Suppressor macrophage treated with lipopolysaccharide for 1 hour (primary cell): ENCODE measurements around the gene CNTN1.

ENCODE experiments used
- DNase-seq, 3 donors: peaks; one replicate each; pipeline ENCODE4 v3.0.0-alpha.2; 2020 to 2022

The CNTN1 gene

DNA sequence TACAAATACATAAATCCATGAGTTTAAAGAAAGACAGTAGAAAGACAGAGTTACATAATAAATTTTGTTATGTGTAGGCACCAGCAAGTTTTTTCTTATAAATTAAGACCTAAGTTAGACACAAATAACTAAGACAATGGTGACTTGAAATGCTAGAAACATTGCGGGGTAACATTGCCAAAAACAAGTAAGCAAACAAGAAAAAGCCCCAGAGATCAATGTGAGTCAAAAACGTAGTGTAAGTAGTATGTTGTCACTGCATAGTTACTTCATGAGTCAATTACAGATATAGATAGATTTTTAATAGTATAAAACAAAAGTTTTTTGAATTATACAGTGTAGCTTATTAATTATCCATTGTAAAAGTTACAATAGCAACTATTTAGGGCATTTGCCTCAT is 83.4 kb downstream of the CNTN1 start:
- DNase-seq = no peak

DNA sequence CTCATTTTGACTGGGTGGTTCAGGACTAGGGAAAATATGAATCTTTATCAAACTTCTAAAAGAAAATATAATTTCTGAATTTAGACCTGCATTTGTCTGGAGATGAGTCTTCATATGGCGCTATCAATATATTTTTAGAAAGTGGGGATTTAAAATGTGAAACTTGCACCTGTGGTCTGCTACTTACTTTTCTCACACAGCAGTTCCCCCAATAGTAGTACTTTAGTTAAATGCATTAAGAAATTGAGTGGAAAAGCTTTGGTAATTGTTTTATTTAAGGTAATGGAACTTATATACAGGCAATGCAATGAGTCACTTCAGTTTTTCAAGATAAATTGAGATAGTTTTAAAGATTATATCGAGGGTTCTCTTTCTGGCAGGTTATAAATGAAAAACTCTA is 91.9 kb downstream of the CNTN1 start:
- DNase-seq = no peak

DNA sequence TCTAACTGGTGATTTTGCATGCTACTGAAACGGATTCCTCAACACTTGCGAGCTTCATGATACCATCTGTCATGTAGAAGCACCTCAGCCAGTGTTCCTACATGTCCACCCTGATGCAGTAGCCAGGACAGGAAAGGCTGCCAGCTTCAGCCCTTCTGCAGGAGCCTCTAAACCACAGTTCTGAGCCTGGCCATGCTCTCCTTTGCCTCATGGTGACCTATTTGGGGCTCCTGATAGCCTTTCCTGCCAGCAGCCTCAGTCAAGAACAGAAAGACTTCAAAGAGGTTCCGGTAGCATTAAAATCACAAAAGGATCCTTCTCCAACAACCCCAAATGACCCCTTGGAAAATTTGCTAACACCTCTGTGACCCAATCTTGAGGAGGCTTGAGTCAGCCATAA is 96.0 kb downstream of the CNTN1 start:
- DNase-seq = no peak

DNA sequence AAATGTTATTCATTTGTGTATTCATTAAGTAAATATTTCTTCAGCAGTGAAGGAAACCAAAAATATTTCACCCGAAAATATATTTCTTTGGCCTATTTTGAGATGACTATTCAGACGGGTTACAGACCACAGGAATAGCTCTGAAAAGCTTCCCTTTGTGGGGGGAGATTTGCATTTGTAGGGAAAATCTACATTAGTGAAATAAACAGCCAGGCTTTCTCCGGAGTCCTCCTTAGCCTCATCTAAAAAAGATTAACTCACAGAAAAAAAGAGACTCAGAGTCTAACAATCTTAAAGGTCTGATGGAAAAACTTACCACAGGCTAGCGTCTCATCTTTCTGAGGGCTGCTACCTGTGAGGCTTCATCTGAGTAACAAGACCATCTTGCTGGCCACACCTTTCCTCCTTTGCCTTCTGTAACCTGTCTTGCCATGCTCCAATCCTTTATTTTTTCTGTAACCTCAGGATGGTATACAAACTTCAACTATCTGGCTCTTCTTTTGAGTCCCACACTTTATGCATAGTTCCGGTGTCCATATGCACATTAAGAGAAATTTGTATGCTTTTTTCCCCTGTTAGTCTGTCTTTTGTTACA is 100.7 kb downstream of the CNTN1 start:
- no peak for DNase-seq

DNA sequence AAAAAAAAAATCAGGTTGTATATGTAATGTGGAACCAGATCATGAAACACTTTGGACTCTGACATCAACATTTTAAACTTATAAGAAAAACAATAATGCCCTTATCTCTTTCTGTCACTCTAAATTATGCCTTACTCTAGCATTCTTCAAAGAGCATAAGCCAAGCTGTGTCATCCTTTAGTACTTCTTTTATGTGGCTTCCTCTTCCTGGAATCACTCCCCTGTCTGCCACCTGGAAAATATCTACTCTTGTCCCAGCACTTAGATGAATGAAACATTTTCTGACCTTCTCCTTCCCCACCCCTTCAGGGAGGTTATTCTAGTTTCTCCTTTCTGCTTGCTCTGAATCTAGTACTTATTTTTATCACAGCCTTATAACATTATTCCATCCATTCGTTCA is 101.2 kb downstream of the CNTN1 start:
- DNase-seq = no peak

DNA sequence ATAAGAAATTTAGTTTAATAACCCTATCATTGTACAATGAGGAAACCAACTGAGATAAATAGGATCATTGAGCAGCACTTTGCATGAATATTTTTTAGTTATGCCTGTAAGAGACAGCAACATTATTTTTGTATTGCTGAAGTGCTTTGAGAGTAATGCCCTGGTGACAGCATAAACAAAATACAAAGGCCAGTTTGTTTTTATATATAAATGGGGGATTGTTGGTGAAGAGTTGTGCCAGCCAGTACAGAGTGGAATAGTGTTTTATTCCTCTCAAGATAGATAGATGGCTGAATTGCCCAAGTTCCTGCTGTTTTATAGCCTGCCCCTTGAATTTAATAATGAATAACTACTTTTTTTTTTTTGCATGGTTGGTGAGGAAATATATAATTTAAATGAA is 101.8 kb downstream of the CNTN1 start:
- DNase-seq = no peak

DNA sequence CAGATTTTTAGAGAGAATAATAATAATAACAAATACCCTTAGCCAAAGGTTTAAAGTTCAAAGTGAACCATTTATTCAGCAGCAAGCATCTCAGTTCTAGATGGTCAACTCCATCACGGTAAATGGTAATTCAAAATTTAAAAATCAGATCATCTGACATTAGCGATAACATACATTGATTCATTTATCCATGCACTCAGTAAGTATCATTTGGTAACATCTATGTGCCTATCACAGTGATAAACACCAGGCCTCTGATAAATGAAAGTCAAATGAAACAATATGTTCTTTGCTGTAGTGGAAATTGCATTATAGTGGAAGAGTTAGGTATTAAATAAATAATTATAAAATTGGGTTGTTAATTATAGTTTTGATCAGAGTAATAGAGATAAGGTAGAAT is 108.8 kb downstream of the CNTN1 start:
- DNase-seq = no peak

DNA sequence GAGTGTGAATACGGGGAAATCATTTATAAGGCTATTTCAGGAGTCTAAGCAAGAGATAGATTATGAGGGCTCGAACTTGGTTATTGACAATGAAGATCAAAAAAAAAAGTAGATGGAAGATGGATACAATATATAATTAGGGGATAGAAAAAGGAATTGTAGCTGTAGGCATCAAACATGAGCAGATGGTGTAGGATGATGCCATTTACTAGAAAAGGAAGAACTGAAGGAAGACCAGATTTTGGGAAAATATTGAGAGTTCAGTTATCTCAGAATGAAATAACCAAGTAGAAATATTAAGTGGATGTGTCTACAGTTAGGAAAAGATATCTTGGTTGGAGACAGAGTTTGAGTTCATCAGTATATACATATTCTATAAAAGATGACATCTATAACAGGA is 109.6 kb downstream of the CNTN1 start:
- DNase-seq = no peak

DNA sequence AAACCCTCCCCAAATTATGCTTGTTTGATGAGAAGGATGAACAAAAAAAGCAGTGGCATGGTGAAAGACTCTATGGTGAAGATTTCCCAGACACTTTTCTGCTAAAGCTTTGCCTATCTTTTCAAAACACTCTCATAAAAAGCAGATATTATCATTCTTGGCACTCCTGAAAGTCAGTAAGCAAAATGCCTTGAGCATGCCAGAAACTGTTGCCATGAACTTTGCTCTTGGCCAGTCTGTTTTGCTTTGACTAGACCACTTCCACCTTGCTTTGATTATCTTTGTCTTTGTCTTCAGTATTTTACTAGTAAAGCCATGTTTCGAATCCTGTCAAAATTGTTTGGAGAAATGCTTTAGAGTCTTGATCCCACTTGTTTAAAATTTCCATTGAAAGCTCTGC is 110.4 kb downstream of the CNTN1 start:
- no peak for DNase-seq

DNA sequence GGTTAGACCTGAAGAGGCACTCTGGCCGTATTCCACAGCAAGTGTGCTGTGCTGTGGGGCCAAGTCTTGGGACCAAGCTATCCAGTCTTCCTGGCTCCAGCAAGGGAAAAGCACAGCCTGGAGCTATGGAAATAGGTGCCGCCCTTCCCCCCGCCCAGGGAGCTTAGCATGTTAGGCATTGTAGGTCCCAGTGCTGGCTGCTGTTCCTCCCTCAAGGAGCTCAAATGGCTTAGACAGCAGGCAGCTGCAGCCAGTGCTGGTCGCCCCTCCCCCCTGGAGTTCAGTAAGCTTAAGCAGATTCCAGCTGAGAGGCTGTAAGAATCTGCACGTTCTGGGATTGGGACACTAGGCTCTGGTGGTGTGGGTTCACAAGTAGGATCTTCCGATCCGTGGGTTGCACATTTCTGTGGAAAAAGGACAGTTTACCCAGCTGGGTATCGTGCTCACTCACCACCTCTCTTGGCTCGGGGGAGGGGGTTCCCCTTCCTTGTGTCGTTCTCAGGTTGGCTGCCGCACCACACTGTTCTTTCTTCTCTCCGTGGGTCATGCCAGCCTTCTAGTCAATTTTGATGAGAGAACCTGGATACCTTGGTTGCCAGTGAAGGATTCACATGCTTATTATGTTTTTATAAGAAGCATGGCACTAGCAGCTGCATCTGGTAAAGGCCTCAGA is 127.3 kb downstream of the CNTN1 start:
- no peak for DNase-seq

DNA sequence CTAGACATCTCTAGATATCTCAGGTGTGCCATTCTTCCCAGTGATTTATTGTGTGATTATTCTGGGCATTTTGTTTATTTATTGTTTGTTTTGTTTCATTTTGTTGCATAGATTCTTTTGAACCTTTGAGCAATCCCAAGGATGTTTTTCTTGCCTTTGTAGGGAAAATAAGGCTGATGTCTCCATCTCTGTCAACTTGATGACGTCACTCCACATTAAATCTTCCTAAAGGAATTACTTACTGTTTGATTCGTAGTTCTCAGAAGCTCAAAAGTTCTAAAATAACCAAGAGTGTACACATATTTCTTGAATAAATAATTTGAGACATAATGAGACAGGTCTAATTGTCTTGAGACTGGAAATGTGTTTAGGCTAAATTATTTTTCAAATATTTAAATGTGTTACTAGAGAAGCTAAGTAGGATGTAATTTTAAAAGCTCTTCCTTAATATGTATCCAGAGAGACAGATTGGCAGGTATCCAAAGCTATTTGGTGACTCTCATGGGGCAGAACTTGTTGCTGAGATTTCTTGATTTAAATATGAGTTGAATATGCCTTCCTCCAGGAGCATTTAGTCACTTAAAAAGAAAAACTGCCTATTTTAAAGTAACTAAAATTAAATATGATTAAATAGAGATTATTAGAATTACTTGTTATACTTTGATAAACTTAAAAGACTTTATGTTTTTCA is 128.7 kb downstream of the CNTN1 start:
- DNase-seq = no peak

DNA sequence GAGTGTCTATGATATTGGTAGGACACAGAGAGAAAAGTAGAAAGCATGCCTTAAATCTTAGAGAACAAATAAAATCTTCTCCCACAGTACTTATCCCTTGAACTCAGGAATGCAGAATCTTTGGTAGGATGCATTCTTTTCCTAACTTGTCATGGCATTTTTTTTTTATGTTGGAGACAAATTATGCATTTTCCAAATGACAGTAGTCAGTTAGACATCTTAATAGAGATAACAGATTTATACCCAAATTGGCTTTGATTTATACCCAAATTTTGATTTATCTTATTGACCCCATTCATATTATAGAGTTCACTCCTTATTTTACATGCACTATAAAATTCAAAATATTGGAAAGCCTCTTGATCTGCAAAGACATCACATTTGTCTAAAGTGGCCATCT is 132.9 kb downstream of the CNTN1 start:
- no peak for DNase-seq

DNA sequence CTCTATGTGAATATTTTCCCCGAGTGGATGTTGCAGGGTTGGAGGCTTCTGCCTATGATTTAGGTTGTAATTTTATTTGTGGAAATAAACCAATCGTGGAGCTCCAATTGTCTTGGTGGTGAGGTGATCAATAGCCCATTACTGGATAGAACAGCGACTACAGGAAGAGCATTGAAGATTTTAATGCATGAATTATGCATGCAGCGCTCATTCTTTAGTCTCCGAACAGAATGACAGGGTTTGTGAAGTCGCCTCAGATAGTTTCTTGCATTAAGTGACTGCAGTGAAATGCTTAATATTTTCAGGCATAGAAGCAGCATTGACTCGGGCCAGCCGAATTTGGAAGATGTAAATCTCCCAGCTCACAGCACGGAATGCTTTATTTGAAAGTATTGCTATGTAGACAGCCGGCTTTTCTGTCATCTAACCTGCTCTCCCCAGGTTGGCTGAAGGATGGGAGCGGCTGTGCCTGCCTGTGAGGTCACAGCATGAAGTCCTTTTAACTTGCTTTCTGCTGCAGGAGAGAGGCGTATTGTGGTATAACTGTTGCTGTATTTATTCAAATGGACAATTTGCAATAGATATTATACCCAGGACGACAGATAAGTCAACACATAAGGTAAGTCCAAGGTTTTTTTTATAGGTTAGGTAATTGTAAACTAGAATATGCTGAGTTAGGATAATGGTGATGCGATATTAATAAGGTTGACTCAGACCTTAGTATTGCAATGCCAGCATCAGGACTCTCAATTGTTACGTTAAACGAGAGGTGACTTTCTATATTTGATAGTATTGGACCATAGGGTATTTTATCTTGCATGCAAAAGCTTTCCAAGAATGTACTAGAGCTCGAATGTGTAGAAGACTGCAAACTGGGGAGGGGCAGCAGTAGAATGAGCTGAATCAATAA is 135.7 kb downstream of the CNTN1 start:
- DNase-seq = no peak

DNA sequence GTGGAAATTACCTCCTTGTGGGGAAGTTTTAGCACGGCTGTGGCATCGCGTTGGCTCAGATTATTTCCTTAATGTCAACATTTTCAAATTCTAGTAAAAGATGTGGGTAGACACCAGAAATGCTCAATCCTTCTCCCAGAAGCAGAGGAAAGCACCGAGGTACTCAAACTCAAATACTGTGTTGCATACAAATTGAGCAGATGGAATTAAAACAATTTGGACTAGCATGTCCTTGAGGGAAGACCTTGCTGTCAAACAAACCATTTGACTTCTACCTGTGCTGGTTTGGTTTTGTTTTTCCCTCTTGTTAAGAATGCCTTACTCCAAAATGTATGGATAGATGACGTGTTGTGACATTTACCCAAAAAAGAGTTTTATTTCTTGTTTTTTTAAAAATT is 136.4 kb downstream of the CNTN1 start:
- no peak for DNase-seq

DNA sequence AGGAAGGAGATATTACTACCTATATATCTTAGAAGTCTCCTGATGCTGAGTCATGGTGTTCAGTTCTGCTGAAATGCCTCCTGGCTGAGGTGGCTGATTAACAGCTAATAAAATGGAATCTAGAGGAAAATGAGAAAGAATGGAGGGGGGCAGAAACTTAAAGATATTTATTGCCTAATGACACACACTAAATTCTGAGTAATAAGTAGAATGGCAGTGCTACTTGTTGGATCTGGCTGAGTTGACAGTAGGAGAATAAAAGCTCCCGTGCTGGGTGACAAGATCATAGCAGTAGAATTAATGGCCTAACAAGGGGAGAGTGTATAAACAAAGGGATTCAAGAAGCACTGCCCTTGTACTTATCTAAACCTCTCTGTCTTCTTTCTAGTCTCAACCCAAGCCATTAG is 137.5 kb downstream of the CNTN1 start:
- DNase-seq = no peak

DNA sequence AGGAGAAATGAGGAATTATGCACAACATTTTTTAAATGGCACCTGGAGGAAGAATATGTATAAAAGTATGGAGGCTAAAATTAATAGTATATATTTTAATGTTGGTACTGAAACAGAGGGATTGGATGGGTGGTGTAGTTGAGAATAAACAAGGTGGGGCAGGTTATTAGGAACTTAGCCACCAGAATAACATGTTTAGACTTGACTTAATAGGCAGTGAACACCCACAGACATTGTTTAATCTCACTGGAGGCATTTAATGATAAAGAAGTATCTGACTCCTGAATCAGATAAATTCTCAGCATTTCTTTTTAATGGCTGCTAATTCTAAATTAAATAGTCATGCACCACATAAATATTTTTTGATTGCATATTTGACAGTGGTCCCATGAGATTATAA is 139.7 kb downstream of the CNTN1 start:
- DNase-seq = no peak

DNA sequence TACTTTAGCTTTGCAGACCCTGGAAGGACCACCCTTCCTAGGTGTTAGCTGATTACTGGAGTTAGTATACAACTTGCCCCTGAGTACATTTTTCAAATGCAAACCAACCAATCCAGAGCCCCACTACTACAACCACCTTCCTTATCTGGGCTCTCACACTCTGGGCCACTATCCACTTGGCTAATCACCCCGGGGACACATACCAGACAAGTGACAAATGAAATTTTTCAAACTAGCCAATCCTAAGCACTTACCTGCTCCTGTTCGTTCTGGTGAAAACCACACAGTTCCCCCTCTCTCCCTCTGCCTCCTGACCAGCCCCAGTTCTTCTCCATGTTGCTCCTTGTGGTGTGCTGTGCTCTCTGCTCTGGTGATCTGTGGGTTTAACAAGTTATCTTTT is 140.4 kb downstream of the CNTN1 start:
- no peak for DNase-seq

DNA sequence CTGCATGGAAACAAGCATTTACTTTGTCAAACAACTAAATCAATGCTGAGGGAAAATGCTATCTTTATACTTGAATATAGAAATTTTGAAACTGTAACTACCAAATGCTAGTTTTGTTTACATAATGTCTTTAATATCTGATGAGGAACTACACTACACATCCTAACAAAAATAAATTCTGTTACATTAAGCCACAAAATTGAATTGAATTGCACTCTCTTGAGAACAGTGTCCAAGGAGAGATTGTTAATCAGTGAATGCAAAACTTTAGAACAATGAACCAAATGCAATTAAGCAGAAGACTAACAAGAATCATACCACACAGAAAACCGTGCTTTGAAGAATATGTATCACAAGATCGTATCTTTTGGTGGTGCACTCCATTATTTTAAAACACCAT is 141.6 kb downstream of the CNTN1 start:
- no peak for DNase-seq

DNA sequence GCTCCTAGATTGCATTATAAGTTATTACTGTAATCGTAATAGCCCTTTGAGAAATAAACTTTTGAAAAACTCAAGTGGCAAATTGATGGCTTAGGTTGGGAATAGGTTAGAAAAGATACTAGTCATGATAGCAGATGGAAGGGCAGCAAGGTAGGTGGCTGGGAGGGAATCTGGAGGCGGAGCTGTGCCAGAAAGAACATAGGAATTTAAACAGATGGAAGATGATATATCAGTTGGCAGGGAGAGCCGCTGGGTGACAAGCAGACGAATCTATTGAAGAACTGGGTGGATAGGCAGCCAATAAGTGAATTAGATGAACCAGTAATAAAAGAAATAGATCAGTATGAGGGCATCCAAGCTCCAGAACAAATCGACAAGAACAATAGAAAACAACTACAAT is 142.1 kb downstream of the CNTN1 start:
- no peak for DNase-seq

DNA sequence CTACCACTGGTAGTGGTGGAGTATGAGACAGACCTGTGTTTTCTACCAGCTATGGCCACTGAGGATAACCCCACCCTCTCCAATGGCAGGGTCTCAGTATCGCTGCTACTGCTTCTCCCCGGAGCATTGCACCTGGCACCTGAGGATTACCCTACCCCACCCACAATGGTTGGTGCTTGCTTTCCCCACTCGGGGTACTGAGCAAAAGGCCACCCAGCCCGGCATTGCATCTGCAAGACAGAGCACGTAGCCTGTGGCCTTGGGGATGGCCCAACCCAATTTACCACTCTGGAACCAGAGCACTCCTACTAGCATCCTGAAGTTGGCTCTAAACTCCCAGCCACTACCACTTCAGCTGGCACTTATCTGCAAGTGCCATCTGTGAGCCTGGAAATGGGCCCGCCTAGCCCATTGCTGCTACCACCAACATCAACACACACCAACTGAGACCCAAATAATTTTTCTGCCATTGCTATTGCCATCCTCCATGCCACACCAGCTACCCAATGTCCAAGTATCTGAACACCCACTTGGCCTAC is 145.7 kb downstream of the CNTN1 start:
- no peak for DNase-seq

DNA sequence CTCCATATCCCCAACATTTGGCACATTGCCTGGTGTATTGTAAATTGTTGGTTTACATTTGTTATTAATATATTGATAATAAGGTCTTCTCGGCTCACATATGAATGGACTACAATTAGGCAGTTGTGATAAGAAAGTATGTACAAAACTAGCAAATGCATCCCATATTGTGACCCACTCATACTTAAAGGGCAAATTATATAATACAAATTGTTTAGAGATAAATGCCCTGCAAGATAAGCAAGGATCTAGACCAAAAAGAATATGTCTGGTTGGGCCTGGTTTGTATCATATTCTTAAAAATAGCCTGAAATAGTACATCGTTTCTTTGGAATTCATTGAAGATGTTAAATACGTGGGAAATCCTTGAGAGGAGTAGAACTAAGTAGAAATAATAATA is 151.3 kb downstream of the CNTN1 start:
- DNase-seq = no peak

DNA sequence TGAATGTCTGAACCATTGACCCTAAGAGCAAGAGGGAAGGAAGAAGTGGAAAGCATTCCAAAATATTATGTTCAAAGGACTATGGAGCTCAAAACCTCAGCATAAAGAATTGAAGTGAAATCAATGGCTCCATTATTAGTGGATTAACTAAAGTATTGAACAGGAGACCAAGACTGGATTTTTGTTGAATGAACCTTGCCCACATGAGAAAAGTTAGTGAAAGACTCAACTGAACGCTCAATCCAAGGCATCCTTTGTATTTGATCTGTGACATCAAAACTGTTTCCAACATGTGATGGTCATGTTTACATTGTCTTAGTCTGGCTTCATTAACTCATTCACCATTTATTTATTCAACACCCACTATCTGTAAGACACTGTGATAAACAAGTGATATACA is 161.0 kb downstream of the CNTN1 start:
- DNase-seq = no peak

DNA sequence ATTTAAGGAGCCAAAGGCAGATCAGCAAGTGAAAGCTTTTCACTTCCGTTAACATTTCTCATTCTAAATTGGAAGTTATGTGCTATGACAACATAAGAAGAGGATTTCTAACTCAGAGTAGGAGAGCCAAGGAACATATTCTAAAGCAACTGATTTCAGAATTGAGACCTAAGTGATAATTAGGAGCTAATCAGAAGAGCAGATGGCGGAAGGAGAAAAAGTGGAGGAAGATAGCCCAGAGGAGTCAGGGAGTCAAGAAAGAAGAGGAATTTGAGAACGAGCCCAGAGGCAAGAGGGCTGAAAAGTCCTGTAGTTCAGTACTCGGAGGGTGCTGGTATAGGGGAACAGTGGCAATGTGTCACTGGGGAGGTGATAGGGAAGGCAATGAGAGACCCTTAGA is 162.4 kb downstream of the CNTN1 start:
- no peak for DNase-seq
